Measurements from ENCODE around the gene PIP5K1B. TPM values are rescaled to one million over a fixed set of nuclear protein-coding genes. Genes with fewer than 3 reads are reported as not detected.

Gene PIP5K1B
- total and polyA plus RNA-seq, 2 of the 13 experiments (the other 11 are each of a cell fraction or from before 2014, with no cell fraction given): 15.8 to 17.5 TPM

DNA sequence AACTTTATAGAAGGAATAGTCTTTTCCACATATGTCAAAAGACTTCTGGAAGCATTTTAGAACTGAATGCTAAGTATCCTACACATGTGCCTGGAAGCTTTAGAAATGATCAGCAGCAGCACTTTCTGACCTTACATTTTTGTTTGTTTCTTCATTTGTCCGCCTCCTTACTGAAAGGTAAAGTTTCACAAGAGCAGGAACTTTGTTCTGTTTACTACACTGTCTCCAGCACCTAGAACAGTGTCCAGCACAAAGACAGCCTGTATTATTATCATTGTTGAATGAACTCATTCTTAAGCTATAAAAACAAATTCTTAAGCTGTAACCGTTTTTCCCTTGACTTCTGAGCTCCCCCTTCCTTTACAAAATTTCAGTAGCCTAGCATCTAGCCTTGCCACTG lies 14.8 kb downstream of the PIP5K1B start (continued):
- TF ChIP-seq FOXJ3 (CRISPR knock-in tag; IDR thresholded peaks at IDR 0.05; ENCODE audit: borderline replicate concordance) (peak; percentile 50; the same call in 1 of the 2 replicates), SOX6 (IDR thresholded peaks at IDR 0.05) (no peak), SOX6 (CRISPR knock-in tag; IDR thresholded peaks at IDR 0.05) (peak; percentile 83), ZNF720 (CRISPR knock-in tag; IDR thresholded peaks at IDR 0.05) (no peak), KLF13 (CRISPR knock-in tag; IDR thresholded peaks at IDR 0.05) (no peak), BCL6 (CRISPR knock-in tag; IDR thresholded peaks at IDR 0.05) (peak; percentile 60), SNAI1 (CRISPR knock-in tag; IDR thresholded peaks at IDR 0.05; ENCODE audit: borderline replicate concordance) (no peak), HIVEP1 (CRISPR knock-in tag; IDR thresholded peaks at IDR 0.05) (no peak), BORCS8-MEF2B (CRISPR knock-in tag; IDR thresholded peaks at IDR 0.05) (no peak), HMG20A (CRISPR knock-in tag; IDR thresholded peaks at IDR 0.05; ENCODE audit: borderline replicate concordance) (peak; percentile 56; the same call in 1 of the 2 replicates), ISL2 (CRISPR knock-in tag; IDR thresholded peaks at IDR 0.05) (peak; percentile 37; the same call in 1 of the 2 replicates), CAMTA2 (CRISPR knock-in tag; IDR thresholded peaks at IDR 0.05; ENCODE audit: borderline replicate concordance) (no peak), NCOA2 (CRISPR knock-in tag; IDR thresholded peaks at IDR 0.05) (peak; percentile 53; the same call in 1 of the 2 replicates), SAP130 (CRISPR knock-in tag; IDR thresholded peaks at IDR 0.05; ENCODE audit: low read depth) (0 out of 2 replicates have a peak, but pooled peaks have one; percentile 28)
- TF ChIP-seq, protein P1, sequence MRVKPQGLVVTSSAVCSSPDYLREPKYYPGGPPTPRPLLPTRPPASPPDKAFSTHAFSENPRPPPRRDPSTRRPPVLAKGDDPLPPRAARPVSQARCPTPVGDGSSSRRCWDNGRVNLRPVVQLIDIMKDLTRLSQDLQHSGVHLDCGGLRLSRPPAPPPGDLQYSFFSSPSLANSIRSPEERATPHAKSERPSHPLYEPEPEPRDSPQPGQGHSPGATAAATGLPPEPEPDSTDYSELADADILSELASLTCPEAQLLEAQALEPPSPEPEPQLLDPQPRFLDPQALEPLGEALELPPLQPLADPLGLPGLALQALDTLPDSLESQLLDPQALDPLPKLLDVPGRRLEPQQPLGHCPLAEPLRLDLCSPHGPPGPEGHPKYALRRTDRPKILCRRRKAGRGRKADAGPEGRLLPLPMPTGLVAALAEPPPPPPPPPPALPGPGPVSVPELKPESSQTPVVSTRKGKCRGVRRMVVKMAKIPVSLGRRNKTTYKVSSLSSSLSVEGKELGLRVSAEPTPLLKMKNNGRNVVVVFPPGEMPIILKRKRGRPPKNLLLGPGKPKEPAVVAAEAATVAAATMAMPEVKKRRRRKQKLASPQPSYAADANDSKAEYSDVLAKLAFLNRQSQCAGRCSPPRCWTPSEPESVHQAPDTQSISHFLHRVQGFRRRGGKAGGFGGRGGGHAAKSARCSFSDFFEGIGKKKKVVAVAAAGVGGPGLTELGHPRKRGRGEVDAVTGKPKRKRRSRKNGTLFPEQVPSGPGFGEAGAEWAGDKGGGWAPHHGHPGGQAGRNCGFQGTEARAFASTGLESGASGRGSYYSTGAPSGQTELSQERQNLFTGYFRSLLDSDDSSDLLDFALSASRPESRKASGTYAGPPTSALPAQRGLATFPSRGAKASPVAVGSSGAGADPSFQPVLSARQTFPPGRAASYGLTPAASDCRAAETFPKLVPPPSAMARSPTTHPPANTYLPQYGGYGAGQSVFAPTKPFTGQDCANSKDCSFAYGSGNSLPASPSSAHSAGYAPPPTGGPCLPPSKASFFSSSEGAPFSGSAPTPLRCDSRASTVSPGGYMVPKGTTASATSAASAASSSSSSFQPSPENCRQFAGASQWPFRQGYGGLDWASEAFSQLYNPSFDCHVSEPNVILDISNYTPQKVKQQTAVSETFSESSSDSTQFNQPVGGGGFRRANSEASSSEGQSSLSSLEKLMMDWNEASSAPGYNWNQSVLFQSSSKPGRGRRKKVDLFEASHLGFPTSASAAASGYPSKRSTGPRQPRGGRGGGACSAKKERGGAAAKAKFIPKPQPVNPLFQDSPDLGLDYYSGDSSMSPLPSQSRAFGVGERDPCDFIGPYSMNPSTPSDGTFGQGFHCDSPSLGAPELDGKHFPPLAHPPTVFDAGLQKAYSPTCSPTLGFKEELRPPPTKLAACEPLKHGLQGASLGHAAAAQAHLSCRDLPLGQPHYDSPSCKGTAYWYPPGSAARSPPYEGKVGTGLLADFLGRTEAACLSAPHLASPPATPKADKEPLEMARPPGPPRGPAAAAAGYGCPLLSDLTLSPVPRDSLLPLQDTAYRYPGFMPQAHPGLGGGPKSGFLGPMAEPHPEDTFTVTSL (CRISPR knock-in tag; IDR thresholded peaks at IDR 0.05; ENCODE audit: borderline replicate concordance): 0 out of 2 replicates have a peak, but pooled peaks have one; percentile 44
- TF ChIP-seq, protein P2, sequence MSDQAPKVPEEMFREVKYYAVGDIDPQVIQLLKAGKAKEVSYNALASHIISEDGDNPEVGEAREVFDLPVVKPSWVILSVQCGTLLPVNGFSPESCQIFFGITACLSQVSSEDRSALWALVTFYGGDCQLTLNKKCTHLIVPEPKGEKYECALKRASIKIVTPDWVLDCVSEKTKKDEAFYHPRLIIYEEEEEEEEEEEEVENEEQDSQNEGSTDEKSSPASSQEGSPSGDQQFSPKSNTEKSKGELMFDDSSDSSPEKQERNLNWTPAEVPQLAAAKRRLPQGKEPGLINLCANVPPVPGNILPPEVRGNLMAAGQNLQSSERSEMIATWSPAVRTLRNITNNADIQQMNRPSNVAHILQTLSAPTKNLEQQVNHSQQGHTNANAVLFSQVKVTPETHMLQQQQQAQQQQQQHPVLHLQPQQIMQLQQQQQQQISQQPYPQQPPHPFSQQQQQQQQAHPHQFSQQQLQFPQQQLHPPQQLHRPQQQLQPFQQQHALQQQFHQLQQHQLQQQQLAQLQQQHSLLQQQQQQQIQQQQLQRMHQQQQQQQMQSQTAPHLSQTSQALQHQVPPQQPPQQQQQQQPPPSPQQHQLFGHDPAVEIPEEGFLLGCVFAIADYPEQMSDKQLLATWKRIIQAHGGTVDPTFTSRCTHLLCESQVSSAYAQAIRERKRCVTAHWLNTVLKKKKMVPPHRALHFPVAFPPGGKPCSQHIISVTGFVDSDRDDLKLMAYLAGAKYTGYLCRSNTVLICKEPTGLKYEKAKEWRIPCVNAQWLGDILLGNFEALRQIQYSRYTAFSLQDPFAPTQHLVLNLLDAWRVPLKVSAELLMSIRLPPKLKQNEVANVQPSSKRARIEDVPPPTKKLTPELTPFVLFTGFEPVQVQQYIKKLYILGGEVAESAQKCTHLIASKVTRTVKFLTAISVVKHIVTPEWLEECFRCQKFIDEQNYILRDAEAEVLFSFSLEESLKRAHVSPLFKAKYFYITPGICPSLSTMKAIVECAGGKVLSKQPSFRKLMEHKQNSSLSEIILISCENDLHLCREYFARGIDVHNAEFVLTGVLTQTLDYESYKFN (CRISPR knock-in tag; conservative IDR thresholded peaks at IDR 0.05): peak; percentile 65
- TF ChIP-seq, protein P3, sequence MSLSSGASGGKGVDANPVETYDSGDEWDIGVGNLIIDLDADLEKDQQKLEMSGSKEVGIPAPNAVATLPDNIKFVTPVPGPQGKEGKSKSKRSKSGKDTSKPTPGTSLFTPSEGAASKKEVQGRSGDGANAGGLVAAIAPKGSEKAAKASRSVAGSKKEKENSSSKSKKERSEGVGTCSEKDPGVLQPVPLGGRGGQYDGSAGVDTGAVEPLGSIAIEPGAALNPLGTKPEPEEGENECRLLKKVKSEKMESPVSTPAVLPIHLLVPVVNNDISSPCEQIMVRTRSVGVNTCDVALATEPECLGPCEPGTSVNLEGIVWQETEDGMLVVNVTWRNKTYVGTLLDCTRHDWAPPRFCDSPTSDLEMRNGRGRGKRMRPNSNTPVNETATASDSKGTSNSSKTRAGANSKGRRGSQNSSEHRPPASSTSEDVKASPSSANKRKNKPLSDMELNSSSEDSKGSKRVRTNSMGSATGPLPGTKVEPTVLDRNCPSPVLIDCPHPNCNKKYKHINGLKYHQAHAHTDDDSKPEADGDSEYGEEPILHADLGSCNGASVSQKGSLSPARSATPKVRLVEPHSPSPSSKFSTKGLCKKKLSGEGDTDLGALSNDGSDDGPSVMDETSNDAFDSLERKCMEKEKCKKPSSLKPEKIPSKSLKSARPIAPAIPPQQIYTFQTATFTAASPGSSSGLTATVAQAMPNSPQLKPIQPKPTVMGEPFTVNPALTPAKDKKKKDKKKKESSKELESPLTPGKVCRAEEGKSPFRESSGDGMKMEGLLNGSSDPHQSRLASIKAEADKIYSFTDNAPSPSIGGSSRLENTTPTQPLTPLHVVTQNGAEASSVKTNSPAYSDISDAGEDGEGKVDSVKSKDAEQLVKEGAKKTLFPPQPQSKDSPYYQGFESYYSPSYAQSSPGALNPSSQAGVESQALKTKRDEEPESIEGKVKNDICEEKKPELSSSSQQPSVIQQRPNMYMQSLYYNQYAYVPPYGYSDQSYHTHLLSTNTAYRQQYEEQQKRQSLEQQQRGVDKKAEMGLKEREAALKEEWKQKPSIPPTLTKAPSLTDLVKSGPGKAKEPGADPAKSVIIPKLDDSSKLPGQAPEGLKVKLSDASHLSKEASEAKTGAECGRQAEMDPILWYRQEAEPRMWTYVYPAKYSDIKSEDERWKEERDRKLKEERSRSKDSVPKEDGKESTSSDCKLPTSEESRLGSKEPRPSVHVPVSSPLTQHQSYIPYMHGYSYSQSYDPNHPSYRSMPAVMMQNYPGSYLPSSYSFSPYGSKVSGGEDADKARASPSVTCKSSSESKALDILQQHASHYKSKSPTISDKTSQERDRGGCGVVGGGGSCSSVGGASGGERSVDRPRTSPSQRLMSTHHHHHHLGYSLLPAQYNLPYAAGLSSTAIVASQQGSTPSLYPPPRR (CRISPR knock-in tag; IDR thresholded peaks at IDR 0.05; ENCODE audit: borderline replicate concordance): peak; percentile 43; the same call in 1 of the 2 replicates
